GM21515 (cell line): ENCODE results near the gene PTPN3.

Experiments
- ATAC-seq: cut with Tn5 transposase; IDR thresholded peaks from one replicate; pipeline ENCODE4 v1.9.1; 2021; ENCODE audit not compliant: unreplicated experiment

PTPN3 gene

GRCh38 chr9:109478051-109478563, 20.0 kb downstream of the PTPN3 start:
- ATAC-seq, result no peak

- peak; percentile 88 for ATAC-seq
Measured at GRCh38 chr9:109477258-109478050, 20.7 kb downstream of the PTPN3 start.

GRCh38 chr9:109476642-109477257, 21.4 kb downstream of the PTPN3 start:
- ATAC-seq, result no peak

- no peak for ATAC-seq
Measured at GRCh38 chr9:109475526-109475925, 22.6 kb downstream of the PTPN3 start.

GRCh38 chr9:109474944-109475343, 23.2 kb downstream of the PTPN3 start:
- ATAC-seq, result no peak

GRCh38 chr9:109474170-109474569, 23.9 kb downstream of the PTPN3 start:
- no peak for ATAC-seq

GRCh38 chr9:109473329-109473728, 24.8 kb downstream of the PTPN3 start:
- ATAC-seq, result no peak

- no peak for ATAC-seq
Measured at GRCh38 chr9:109471475-109472393, 26.4 kb downstream of the PTPN3 start.

- peak; percentile 93 for ATAC-seq
Measured at GRCh38 chr9:109469646-109470358, 28.3 kb downstream of the PTPN3 start.

GRCh38 chr9:109468927-109469326, 29.2 kb downstream of the PTPN3 start:
- no peak for ATAC-seq

- no peak for ATAC-seq
Measured at GRCh38 chr9:109467936-109468335, 30.2 kb downstream of the PTPN3 start.

GRCh38 chr9:109466623-109467590, 31.2 kb downstream of the PTPN3 start:
- ATAC-seq, result no peak

GRCh38 chr9:109463924-109464625, 34.0 kb downstream of the PTPN3 start:
- ATAC-seq, result peak; percentile 65

GRCh38 chr9:109460576-109460975, 37.5 kb downstream of the PTPN3 start:
- ATAC-seq, result no peak

GRCh38 chr9:109459423-109459822, 38.7 kb downstream of the PTPN3 start:
- ATAC-seq, result no peak

GRCh38 chr9:109458453-109459211, 39.5 kb downstream of the PTPN3 start:
- ATAC-seq, result no peak

GRCh38 chr9:109456811-109457210, 41.3 kb downstream of the PTPN3 start:
- ATAC-seq, result no peak

- ATAC-seq, result no peak
Measured at GRCh38 chr9:109455861-109456260, 42.2 kb downstream of the PTPN3 start.
